IMR-90 (cell line): ENCODE results near the gene NIPAL4. TPM values are rescaled to one million over a fixed set of nuclear protein-coding genes. Genes with fewer than 3 reads are reported as not detected.

Experiments
- ATAC-seq: fragments of 200-7000 bp; cut with Tn5 transposase; 2 replicates; pipeline ENCODE4 v1.9.1; 2020; ENCODE audit warnings: low read depth, mild to moderate bottlenecking, moderate library complexity
- BruUV-seq: library from RNA; stranded (reverse); fragments of 400-500 nt; replicated peaks from 2 replicates; lab custom pipeline; 2021; lab: Mats Ljungman, UMichigan
- CTCF ChIA-PET: fragments of 300-600 bp; formaldehyde crosslinking; extraction: SDS; loops from one replicate; lab custom pipeline; 2021; ENCODE audit warnings: antibody characterized with exemption; lab: Yijun Ruan, JAX
- POLR2A ChIA-PET: fragments of 300-600 bp; sonication (Branson Sonifier 250); formaldehyde crosslinking; loops from one replicate; lab custom pipeline; 2022; ENCODE audit warnings: antibody characterized with exemption; ENCODE audit not compliant: unreplicated experiment; lab: Charles Lee
- DNase-seq: peaks from one replicate; pipeline ENCODE4 v3.0.0; 2013
- H2AFZ ChIP-seq: replicated peaks from 2 replicates; pipeline ENCODE3; 2013; ENCODE audit warnings: low read length, mild to moderate bottlenecking; ENCODE audit not compliant: poor library complexity
- H2AK5ac ChIP-seq: 2 replicates; pipeline ENCODE4 v1.6.1; 2013; ENCODE audit warnings: low read depth, low read length, inconsistent platforms
- H2AK9ac ChIP-seq: replicated peaks from 2 replicates; pipeline ENCODE3; 2013; ENCODE audit warnings: mild to moderate bottlenecking, low read depth, low read length, moderate library complexity; ENCODE audit not compliant: poor library complexity
- H2BK120ac ChIP-seq: 2 replicates; pipeline ENCODE4 v1.6.1; 2013; ENCODE audit warnings: low read depth, low read length, inconsistent platforms
- H2BK15ac ChIP-seq: 3 replicates; pipeline ENCODE4 v1.6.1; 2013; ENCODE audit warnings: low read depth, low read length, inconsistent platforms
- H2BK20ac ChIP-seq: 2 replicates; pipeline ENCODE4 v1.6.1; 2013; ENCODE audit warnings: low read depth, mild to moderate bottlenecking, inconsistent platforms, low read length, moderate library complexity
- H2BK5ac ChIP-seq: 2 replicates; pipeline ENCODE4 v1.6.1; 2013; ENCODE audit warnings: mild to moderate bottlenecking, low read depth, low read length, inconsistent platforms; ENCODE audit not compliant: poor library complexity, severe bottlenecking
- H3K14ac ChIP-seq: replicated peaks from 2 replicates; pipeline ENCODE4 v1.6.1; 2013; ENCODE audit warnings: low read depth, low read length, inconsistent platforms
- H3K18ac ChIP-seq: 2 replicates; pipeline ENCODE4 v1.6.1; 2013; ENCODE audit warnings: low read depth, low read length, control low read depth
- H3K23ac ChIP-seq: 2 replicates; pipeline ENCODE4 v1.6.1; 2013; ENCODE audit warnings: low read depth, low read length, inconsistent platforms
- H3K27ac ChIP-seq: 2 replicates; pipeline ENCODE4 v1.5.1; 2013; ENCODE audit warnings: mild to moderate bottlenecking, control low read depth, low read length; ENCODE audit not compliant: insufficient read depth
- H3K27me3 ChIP-seq: 2 replicates; pipeline ENCODE4 v1.6.1; 2013; ENCODE audit warnings: low read length; ENCODE audit not compliant: control insufficient read depth, insufficient read depth
- H3K36me3 ChIP-seq: 2 replicates; pipeline ENCODE4 v1.6.1; 2013; ENCODE audit warnings: low read length, mixed read lengths; ENCODE audit not compliant: control insufficient read depth, insufficient read depth
- H3K4ac ChIP-seq: 2 replicates; pipeline ENCODE4 v1.6.1; 2013; ENCODE audit warnings: low read depth, low read length, inconsistent platforms
- H3K4me1 ChIP-seq: 2 replicates; pipeline ENCODE4 v1.6.1; 2013; ENCODE audit warnings: low read length, mixed read lengths; ENCODE audit not compliant: control insufficient read depth, insufficient read depth
- H3K4me2 ChIP-seq: 2 replicates; pipeline ENCODE4 v1.6.1; 2013; ENCODE audit warnings: low read depth, mild to moderate bottlenecking, control low read depth, low read length, moderate library complexity
- H3K4me3 ChIP-seq: 2 replicates; pipeline ENCODE4 v1.5.1; 2013; ENCODE audit warnings: low read depth, mild to moderate bottlenecking, control low read depth, low read length, moderate library complexity; ENCODE audit not compliant: insufficient read depth
- H3K56ac ChIP-seq: 2 replicates; pipeline ENCODE4 v1.6.1; 2013; ENCODE audit warnings: low read length, inconsistent platforms; ENCODE audit not compliant: insufficient read depth; ENCODE audit errors: extremely low read depth
- H3K79me1 ChIP-seq, 2 experiments: 2 replicates each; pipeline ENCODE4 v1.6.1; 2013; ENCODE audit warnings: low read length in 2 of 2, inconsistent platforms in 1 of 2, low read depth in 1 of 2
- H3K9ac ChIP-seq: 2 replicates; pipeline ENCODE4 v1.6.1; 2013; ENCODE audit warnings: low read depth, low read length, control low read depth
- H3K9me1 ChIP-seq: 2 replicates; pipeline ENCODE4 v1.6.1; 2013; ENCODE audit warnings: low read length, inconsistent platforms; ENCODE audit not compliant: insufficient read depth
- H3K9me3 ChIP-seq: 2 replicates; pipeline ENCODE4 v1.6.1; 2013; ENCODE audit warnings: low read length; ENCODE audit not compliant: control insufficient read depth, insufficient read depth
- H4K20me1 ChIP-seq: 2 replicates; pipeline ENCODE4 v1.6.1; 2013; ENCODE audit warnings: low read length, inconsistent platforms; ENCODE audit not compliant: insufficient read depth
- H4K5ac ChIP-seq: 2 replicates; pipeline ENCODE4 v1.6.1; 2013; ENCODE audit warnings: mild to moderate bottlenecking, low read depth, low read length, control low read depth
- H4K8ac ChIP-seq, 2 experiments: 2 replicates each; pipeline ENCODE4 v1.6.1; 2013; ENCODE audit warnings: low read depth in 2 of 2, low read length in 2 of 2, control low read depth in 1 of 2, inconsistent platforms in 1 of 2
- H4K91ac ChIP-seq: 2 replicates; pipeline ENCODE4 v1.6.1; 2013; ENCODE audit warnings: low read depth, low read length, inconsistent platforms; ENCODE audit not compliant: insufficient read depth
- CHD1 ChIP-seq: IDR thresholded peaks from 2 replicates; pipeline ENCODE4 v1.6.1; 2012; ENCODE audit warnings: low read depth, low read length, improper control_type of control experiment
- MAFK ChIP-seq: IDR thresholded peaks from 2 replicates; pipeline ENCODE4 v1.6.1; 2012; ENCODE audit warnings: low read depth, low read length, improper control_type of control experiment
- MXI1 ChIP-seq: IDR thresholded peaks from 2 replicates; pipeline ENCODE4 v1.6.1; 2012; ENCODE audit warnings: low read depth, mild to moderate bottlenecking, low read length, moderate library complexity, borderline replicate concordance
- POLR2A ChIP-seq: IDR thresholded peaks from 2 replicates; pipeline ENCODE4 v1.6.1; 2012; ENCODE audit warnings: mild to moderate bottlenecking, low read depth, low read length
- RFX5 ChIP-seq: IDR thresholded peaks from 2 replicates; pipeline ENCODE4 v1.8.0; 2012; ENCODE audit warnings: low read depth, mild to moderate bottlenecking, low read length, moderate library complexity
- whole genome bisulfite sequencing, 2 experiments: methylation state at CpG; one replicate each; pipeline versions ENCODE4 v1.1.5 to v1.1.7; 2013; ENCODE audit warnings: missing lambda C conversion rate in 2 of 2; ENCODE audit not compliant: insufficient read length in 1 of 2; ENCODE audit errors: extremely low coverage in 2 of 2; 5-methylcytosine and 5-hydroxymethylcytosine counted together
- dilution Hi-C: fragments of 300-500 bp; cut with HindIII; formaldehyde crosslinking; loops from one replicate; pipeline ENCODE4 v1.14.3; 2018; ENCODE audit warnings: low sequenced_read_pairs; ENCODE audit not compliant: unreplicated experiment
- in situ Hi-C: fragments of 300-500 bp; cut with MboI; formaldehyde crosslinking; loops from 3 replicates; pipeline ENCODE4 v1.14.3; 2019; ENCODE audit warnings: low sequenced_read_pairs, inconsistent platforms, mixed read lengths
- intact Hi-C: fragments of 100-400 bp; cut with micrococcal nuclease; formaldehyde crosslinking; loops from 2 replicates; pipeline ENCODE4 v1.10.0; 2022
- polyA plus RNA-seq, 3 experiments: library from polyadenylated mRNA; depleted of rRNA; stranded (reverse); fragments of >200 nt; gene quantifications; 2 replicates each; pipeline ENCODE4 v1.2.3, GENCODE V29; 2012; ENCODE audit warnings: low replicate concordance in 1 of 3
- total RNA-seq: library from RNA; depleted of rRNA; stranded (reverse); fragments of >200 nt; gene quantifications from 2 replicates; pipeline ENCODE4 v1.2.3, GENCODE V29; 2012
- TF ChIP-seq, protein P1 (sequence below): conservative IDR thresholded peaks from 2 replicates; pipeline ENCODE4 v1.5.1; 2012; ENCODE audit warnings: mild to moderate bottlenecking, low read depth, low read length, improper control_type of control experiment
- TF ChIP-seq, protein P2 (sequence below): fragments of 150-350 bp; IDR thresholded peaks from 2 replicates; pipeline ENCODE4 v1.6.1; 2016; ENCODE audit warnings: low read depth, mild to moderate bottlenecking, low read length, moderate library complexity, borderline replicate concordance
- TF ChIP-seq, protein P3 (sequence below): fragments of 150-350 bp; IDR thresholded peaks from 2 replicates; pipeline ENCODE4 v1.6.1; 2017; ENCODE audit warnings: mild to moderate bottlenecking, antibody characterized with exemption, low read length, low read depth

NIPAL4 gene
- total and polyA plus RNA-seq, 2 of the 4 experiments (the other 2 are of a cell fraction), result 0.18 to 0.39 TPM

DNA sequence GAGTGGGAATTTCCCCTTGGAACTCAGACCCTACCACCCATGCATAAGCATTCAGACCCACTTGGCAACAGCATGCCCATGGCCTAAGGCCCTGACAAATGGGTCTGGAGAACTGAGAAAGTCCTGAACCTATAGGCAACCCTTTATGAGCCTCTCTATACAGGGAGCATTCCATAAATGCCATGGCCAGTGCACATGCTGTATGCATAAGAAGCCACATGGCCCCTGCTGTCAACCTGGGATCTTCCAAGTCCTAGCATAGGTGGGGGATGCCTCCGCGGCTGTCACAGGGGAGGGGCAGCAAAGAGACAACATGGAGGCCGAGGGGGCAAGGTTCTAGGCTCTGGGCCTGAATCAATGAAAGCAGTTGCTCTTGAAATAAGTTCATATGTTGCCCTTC lies 8.2 kb upstream of the NIPAL4 start:
- H3K27ac ChIP-seq, result no peak overlapping the region
- no peak overlapping the region for H4K91ac ChIP-seq
- no peak overlapping the region for H2BK120ac ChIP-seq
- no peak overlapping the region for H2BK5ac ChIP-seq
- H2AK5ac ChIP-seq, result no peak overlapping the region
- peaks cover 2% of the 10 kb centered on the region; the same call in 1 of the 2 replicates for H3K4me1 ChIP-seq
- H4K5ac ChIP-seq, result no peak overlapping the region
- no peak overlapping the region for H2AK9ac ChIP-seq
- ChIA-PET POLR2A (no interaction called here), CTCF (no interaction called here)
- intact Hi-C loops, result no loop called here
- no peak for ATAC-seq
- in situ Hi-C loops, result no loop called here
- H3K27me3 ChIP-seq, result no peaks in the 10 kb centered on the region
- no peak overlapping the region for H3K9ac ChIP-seq
- no peaks in the 10 kb centered on the region; the same call in 1 of the 2 replicates for H3K9me1 ChIP-seq
- H3K4me3 ChIP-seq, result no peak overlapping the region
- H4K8ac ChIP-seq, result no peak overlapping the region
- no peaks in the 10 kb centered on the region for H4K20me1 ChIP-seq
- no peak overlapping the region for H3K4ac ChIP-seq
- no peak overlapping the region for H3K56ac ChIP-seq
- H3K18ac ChIP-seq, result no peak overlapping the region
- H3K36me3 ChIP-seq, result no peaks in the 10 kb centered on the region
- H2AFZ ChIP-seq, result no peak overlapping the region
- no CpG with 5 or more reads among the region's 3 CpGs for WGBS, 2 experiments
- no peak overlapping the region for H3K23ac ChIP-seq
- H2BK15ac ChIP-seq, result no peak overlapping the region
- dilution Hi-C loops, result no loop called here
- TF ChIP-seq RFX5, result no peak
- TF ChIP-seq, protein P1, sequence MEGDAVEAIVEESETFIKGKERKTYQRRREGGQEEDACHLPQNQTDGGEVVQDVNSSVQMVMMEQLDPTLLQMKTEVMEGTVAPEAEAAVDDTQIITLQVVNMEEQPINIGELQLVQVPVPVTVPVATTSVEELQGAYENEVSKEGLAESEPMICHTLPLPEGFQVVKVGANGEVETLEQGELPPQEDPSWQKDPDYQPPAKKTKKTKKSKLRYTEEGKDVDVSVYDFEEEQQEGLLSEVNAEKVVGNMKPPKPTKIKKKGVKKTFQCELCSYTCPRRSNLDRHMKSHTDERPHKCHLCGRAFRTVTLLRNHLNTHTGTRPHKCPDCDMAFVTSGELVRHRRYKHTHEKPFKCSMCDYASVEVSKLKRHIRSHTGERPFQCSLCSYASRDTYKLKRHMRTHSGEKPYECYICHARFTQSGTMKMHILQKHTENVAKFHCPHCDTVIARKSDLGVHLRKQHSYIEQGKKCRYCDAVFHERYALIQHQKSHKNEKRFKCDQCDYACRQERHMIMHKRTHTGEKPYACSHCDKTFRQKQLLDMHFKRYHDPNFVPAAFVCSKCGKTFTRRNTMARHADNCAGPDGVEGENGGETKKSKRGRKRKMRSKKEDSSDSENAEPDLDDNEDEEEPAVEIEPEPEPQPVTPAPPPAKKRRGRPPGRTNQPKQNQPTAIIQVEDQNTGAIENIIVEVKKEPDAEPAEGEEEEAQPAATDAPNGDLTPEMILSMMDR, result no peak
- peak; percentile 24; the same call in 1 of the 2 replicates for TF ChIP-seq MXI1
- no peak for TF ChIP-seq POLR2A
- TF ChIP-seq CHD1, result no peak
- TF ChIP-seq, protein P2, sequence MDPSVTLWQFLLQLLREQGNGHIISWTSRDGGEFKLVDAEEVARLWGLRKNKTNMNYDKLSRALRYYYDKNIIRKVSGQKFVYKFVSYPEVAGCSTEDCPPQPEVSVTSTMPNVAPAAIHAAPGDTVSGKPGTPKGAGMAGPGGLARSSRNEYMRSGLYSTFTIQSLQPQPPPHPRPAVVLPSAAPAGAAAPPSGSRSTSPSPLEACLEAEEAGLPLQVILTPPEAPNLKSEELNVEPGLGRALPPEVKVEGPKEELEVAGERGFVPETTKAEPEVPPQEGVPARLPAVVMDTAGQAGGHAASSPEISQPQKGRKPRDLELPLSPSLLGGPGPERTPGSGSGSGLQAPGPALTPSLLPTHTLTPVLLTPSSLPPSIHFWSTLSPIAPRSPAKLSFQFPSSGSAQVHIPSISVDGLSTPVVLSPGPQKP, result no peak
- no peak for TF ChIP-seq MAFK
- TF ChIP-seq, protein P3, sequence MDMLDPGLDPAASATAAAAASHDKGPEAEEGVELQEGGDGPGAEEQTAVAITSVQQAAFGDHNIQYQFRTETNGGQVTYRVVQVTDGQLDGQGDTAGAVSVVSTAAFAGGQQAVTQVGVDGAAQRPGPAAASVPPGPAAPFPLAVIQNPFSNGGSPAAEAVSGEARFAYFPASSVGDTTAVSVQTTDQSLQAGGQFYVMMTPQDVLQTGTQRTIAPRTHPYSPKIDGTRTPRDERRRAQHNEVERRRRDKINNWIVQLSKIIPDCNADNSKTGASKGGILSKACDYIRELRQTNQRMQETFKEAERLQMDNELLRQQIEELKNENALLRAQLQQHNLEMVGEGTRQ, result no peak
- no peak overlapping the region for H2BK20ac ChIP-seq
- H3K9me3 ChIP-seq, result no peaks in the 10 kb centered on the region
- no peak overlapping the region for H3K14ac ChIP-seq
- no TSS peak for BruUV-seq
- H3K79me1 ChIP-seq, result no peaks in the 10 kb centered on the region
- no peak overlapping the region for H3K4me2 ChIP-seq
- DNase-seq, result no peak
